ENCODE data around the gene DIAPH2.

DIAPH2 gene

DNA sequence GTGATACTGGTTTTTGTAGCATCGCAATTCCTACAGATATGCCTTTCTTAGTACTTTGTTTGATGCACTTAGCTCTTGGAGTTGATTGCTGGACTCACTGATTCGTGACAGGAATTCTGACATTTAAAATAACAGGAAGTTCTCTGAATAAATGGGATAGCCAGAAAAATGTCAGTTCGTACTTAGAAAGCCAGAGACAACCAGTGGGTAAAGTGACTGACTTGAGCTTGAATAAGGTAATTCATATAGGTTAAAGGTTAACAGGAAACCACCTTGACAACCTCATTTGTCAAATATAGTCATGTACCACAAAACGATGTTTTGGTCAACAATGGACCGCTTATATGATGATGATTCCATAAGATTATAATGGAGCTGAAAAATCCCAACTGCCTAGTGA lies 380.4 kb downstream of the DIAPH2 start:
- DNase-seq, result no peak

DNA sequence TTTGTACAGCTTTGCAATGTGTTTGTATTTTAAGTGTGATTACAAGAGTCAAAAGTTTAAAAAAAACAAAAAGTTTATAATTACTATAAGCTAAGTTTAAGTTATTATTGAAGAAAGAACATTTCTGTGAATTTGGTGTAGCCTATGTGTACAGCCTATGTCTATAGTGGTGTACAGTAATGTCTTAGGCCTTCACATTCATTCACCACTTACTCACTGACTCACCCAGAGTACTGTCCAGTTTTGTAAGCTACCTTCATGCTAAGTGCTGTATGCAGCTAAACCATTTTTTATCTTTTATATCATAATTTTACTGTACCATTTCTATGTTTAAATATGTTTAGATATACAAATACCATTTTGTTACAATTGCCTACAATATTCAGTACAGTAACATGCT lies 381.3 kb downstream of the DIAPH2 start:
- DNase-seq, result no peak

DNA sequence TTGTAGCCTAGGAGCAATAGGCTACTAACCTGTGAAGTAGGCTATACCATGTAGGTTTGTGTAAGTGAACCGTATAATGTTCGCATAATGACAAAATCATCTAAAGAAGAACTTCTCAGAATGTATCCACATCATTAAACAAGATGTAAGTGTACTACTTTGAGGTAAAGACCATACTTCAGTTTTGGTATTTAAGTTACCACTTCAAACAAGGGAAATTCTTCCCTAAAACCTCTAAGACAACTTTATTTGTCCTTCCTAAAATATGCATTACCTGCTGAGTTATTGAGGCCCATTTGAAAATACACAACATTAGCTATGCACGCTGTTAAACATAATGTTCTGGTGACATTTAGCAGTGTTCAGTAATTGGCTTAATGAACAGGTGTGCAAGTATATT lies 381.7 kb downstream of the DIAPH2 start:
- no peak for DNase-seq

DNA sequence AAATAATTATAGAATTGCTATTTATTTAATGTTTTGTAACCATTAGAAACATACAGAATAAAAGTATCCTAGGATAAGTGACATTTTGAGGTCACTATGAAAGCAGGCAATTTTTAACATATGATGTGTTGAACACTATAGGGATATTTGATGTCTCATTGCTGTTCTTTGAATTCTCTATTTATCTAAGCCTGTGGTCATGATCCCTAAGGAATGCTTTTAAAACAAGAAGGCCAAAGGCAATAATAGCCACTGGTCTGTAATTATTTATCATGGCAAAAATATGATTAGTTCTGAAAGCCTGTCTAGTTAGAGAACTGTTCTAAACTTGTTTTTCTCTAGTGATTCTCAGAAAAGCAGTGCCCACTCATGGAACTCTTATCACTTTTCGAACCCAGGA lies 385.7 kb downstream of the DIAPH2 start:
- no peak for DNase-seq

DNA sequence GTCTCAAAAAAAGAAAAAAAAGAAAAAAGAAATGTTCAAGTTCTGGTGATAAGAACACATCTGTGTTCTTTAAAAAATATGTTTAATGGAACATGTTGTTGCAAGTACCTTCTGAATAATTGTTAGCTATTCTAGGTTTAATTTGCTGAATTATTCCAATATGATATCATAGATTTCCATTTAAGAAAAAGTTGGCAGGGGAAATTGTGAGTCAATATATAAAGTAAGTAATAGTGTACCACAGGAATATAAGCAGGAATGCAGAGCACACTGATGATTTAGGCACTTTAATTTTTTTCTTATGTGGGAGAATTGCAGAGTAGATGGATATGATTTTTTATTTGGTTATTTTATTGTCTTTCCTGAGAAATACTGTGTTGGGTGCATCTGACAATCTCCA lies 389.8 kb downstream of the DIAPH2 start:
- no peak for DNase-seq

DNA sequence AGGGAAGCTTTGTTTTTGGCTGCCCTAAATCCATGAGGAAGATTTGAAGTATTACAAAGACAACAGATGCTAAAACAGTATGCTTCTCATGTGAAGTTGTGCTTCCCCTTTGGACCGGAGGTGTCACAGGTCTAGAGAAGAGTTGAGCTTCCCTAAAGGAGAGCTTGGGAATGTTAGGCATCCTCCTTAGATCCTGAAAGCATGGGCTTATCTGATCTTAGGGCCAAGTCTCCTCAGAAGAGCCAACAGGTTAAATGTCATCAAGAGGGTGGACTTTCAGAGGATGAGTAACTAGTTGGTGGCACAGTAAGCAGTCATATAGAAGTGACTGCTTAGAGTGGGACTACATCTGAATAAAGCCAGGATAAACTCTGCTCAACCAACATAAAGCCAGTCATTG lies 404.5 kb downstream of the DIAPH2 start:
- no peak for DNase-seq

DNA sequence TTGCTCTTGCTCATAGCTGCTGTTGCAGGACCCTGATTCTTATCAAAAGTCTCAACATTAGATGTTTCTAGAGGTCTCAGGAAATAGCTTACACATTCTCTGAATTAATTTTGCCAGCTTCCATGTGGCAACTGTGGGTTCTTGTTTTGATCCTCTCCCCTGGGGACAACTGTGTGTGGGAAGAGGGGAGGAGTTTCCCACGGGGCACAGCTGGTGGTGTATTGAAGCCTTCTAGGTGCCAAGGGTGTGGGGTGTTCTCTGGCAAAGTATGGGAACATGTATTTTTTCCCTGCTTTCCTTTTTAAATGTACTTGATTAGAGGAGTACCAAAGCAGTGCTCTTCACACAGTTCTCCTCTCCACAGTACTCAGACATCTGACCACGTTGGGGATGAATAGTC lies 411.7 kb downstream of the DIAPH2 start:
- no peak for DNase-seq

DNA sequence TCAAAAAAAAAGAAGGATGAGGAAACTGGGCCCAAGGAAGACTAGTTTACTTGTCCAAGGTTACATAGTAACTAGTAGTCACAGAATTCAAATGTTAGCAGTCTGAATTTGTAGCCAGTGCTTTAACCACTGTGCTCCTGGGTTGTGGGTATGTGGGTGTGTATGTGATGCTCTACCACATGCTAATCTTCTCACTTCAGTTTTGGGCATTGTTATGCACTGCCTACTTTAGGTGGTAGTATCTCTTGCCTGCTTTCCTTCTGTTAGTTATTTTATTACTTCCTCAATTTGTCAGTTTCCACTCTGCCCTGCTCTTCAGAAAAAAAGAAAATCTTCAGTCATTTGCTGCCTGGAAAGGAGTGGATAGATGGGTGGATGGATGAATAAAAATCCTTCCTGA lies 418.3 kb downstream of the DIAPH2 start:
- DNase-seq, result no peak

DNA sequence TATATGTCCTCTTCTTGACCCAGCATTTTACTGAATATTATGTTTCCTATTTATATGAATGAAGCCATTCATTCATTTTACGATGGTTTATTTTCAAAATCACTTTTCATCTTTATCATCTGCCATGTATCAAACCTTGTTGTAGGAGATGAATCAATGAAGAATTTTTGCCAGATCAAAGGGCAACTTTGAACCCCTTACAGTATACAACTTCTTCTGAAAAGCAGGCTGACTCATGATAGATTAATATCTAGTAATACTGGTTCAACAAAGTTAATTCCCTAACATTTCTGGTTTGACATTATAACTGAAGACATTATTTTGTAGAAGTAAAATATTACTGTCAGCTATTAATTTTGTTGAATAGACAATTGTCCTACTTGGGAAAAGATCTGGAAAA lies 425.1 kb downstream of the DIAPH2 start:
- DNase-seq, result no peak

DNA sequence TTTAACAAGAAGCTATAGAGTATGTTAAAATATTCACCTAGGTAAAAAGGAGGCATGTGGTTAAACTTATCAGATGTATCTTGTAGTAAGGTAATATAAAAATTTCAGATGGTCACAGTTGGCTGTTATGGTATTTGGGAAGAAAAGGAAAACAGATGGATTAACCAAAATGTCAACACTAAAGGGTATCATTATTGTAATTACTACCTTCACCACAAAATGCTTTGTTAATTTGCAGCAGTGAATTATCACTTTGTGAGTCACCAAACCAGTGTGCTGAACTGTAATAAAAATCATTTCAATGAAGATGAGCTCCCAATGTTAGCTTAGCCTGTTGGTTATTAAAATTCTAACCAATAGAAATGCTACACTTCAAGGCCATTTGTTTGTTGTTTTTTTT lies 432.9 kb downstream of the DIAPH2 start:
- DNase-seq, result no peak

DNA sequence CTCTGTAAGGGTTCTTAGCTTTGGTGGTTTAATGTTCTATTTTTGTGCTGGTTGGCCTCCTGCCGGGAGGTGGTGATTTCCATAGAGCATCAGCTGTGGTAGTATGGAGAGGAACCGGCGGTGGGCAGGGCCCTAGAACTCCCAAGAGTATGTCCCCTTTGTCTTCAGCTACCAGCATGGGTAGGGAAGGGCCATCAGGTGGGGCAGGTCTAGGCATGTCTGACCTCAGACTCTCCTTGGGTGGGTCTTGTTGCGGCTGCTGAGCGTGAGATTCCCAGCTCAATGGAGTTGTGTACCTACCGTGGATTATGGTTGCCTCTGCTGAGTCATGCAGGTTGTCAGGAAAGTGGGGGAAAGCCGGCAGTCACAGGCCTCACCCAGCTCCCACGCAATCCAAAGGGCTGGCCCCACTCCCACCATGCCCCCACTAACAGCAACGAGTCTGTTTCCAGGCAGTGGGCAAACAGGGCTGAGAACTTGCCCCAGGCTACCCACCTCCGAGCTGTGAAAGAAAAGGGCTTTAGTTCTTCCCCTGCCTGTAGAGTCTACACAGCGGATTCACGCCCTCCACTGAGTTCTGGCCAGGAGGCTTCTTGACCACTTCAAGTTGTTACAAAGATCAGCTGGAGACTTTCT lies 434.9 kb downstream of the DIAPH2 start:
- DNase-seq, result no peak

DNA sequence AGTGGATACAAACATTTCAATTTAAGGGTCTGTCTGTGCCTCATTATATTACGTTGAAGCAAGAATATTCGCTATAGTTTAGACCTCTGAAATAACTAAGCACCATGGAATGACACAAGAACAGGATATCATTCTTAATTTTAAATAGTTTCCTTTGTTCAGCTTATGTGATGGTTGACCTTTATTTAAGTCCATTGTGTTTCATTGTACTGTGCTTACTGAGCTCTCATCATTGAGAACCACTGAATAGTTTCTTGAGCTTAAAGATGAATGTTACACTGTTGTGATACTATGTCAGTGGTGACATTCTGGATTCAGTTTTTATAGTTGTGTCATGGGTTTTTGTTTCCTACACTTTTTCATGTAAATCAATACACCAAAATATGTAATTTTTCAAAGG lies 438.4 kb downstream of the DIAPH2 start:
- no peak for DNase-seq

DNA sequence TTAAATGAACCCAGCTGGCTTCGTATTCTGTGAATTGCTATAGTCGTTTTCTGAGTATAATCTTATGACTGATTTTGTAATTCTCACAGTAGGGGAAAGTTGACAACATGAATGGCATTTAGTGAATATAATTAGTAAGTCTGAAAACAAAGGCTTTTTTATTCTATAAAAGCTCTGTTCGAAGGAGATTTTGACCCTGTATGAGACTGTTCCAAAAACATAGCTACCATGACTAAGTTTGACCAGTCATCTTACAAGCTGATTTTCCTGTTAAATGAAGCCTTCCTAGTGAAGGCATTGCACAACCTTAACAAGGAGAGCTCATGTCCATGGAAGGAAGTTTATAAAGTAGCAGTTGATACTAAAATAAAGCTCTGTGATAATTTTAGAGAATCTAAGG lies 441.4 kb downstream of the DIAPH2 start:
- no peak for DNase-seq

DNA sequence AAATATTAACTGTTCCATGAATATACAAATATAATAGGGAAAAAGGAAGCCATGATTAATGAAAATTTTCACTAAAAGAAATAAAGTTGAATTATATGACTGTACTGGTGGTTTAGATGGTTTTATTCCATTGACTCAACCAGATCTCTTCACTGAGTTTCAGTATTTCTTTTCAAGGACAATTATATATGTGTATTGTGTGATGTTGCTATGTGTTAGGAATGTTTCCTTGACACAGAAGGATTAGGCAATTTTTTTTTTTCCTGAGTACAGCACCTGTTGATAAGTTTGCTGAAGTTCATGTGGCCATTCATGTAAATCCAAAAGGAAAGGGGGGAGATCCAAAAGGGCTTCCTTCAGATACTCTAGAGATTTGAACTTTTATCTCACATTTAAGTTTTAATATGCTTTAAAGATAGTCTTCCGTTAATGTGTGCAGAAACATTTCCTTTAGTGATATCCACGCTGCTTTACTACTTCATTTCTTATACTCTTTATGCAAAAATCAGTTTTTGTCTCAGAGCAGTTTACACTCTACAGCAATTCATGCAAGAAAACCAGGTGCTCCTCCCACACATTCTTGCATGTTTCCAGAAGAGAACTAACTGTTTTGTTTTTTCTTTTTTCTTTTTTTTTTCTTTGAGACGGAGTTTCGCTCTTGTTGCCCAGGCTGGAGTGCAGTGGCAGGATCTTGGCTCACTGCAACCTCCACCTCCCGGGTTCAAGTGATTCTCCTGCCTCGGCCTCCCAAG lies 448.2 kb downstream of the DIAPH2 start:
- DNase-seq, result no peak

DNA sequence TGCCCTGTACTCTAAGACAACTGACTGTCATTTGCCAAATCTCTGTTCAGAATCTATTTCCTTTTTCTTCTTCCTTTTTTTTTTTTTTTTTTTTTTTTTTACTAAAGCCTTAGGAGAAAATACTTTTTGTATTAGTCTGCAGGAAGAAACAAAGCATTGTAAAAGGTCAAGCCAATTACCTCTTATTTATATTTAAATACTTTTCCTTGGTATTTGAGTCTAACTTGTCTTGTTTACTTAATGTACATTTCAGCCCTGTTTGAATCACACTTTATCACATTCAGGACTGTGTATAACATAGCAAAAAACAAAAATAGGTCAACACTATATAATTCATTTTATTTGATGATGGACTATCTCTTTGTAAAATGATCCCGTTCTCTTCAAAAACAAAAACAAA lies 461.3 kb downstream of the DIAPH2 start:
- DNase-seq, result no peak

DNA sequence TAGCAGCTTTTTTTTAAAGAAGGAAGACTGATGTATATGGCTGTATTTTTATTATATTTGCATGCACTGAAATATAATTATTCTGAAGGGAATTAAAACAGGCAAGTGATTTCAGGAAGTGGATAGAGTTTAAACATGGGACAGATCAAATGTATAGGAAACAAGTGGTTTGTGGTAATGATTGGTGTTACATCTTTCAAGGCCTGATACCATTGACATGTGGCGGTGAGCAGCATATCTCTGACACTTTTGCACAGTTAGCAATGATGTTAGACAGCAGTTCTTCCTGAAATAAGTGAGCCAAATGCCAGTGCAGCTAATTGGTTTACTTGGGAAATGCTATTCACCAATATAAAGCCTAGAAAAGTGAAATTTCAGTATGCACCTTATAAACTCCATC lies 471.2 kb downstream of the DIAPH2 start:
- no peak for DNase-seq

DNA sequence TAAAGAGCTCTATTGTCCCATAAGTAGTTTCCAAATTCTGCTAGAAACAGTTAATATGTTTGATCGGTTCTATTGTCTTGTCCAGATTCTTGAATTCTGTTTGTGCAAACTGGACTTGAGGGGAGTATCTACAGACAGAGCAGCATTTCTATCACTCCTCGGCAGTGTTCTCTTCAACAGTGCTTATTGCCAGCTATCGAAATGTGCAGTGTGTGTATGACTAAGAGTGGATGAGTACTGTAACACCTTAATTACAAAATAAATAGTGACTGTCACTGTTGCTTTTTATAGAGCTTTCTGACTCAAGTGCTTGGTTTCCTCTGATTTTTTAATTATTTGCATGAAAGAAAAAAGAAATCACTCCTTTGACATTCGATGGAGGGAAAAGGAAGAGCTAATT lies 473.6 kb downstream of the DIAPH2 start:
- no peak for DNase-seq

DNA sequence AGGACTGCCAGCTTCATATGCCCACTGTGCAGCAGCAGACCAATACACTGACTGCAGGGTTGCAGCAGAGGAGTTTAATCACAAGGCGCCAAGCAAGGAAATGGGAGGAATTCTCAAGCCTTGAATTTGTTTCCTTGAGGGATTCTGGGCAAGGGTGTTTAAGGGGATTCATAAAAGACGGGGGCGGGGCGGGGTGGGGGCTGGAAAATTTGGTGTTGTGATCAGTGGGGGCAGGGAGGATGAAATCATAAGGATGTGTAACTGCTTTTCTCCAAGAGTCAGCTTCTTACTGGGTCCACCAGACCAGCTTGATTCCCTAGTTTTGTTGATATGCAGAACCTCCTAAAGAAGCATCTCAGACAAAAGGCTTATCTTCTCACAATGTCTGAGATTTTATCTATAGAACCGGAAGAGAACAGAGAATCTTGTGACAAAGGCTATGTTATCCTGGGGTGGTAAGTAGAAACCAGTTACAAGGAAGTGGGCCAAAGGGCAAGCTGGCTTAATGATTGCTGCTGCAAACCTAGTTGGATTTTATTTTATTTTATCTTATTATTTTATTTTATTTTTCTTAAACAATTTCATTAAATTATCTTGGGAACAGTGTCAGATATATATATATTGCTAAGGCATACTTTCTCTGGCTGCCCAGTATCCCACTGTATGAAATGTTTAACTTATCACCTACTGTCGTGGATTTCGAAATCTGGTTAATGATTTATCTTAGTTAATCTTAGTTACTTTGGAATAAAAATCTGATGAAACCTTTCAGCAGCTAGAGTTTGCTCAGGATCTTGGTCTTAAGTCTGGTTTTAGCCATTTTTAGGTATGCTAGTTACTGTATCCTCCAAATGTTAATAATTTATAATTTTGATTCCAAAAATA lies 475.5 kb downstream of the DIAPH2 start:
- DNase-seq, result no peak

DNA sequence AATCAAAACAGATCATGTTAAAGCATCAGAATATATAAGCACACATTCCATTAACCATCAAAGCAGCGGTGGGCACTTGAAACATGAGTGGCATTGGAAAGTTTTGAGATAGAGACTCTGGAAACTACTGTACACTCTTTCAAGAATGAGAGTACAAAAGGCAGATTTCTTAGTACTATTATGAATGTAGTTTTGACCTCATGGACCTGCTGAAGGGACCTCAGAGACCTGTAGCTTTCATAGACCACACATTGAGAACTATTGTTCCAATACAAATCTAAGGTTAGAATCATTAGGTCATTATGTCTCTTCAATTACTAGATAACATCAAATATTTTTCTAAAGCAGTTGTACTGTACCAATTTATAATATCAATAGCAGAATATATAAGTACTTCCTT lies 482.7 kb downstream of the DIAPH2 start:
- DNase-seq, result no peak

DNA sequence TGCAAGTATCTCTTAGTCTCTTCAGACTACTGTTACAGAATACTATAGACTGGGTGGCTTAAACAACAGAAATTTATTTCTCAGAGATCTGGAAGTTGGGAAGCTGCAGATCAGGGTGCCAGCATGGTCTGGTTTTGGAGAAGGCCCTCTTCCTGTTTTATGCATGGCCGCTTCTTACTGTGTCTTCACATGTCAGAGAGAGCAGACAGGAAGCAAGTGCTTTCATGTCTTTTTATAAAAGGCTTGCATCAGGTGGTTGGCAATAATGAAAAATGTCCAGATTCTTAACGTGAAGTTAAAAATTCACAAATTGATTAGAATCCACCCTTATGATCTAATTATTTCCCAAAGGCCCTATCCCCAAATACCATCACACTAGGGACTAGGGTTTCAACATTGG lies 484.0 kb downstream of the DIAPH2 start:
- DNase-seq, result no peak

DNA sequence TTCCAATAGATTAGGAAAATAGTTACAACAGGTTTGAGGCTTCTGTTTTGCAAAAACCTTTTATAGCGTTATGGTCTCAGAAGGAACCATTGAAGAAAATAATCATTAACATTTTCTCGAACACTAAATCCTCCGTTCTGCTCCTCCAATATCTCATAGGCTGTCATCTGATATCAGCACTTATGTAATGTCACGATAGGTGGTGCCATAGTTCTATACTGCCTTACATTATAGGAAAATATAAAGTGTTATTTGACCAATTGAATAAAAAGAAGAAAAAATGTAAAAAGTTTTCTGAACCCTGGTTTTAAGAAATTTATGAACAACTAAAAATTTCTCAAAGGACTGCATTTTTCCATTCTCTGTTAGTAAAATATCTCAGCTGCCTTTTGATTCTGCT lies 490.5 kb downstream of the DIAPH2 start:
- no peak for DNase-seq

DNA sequence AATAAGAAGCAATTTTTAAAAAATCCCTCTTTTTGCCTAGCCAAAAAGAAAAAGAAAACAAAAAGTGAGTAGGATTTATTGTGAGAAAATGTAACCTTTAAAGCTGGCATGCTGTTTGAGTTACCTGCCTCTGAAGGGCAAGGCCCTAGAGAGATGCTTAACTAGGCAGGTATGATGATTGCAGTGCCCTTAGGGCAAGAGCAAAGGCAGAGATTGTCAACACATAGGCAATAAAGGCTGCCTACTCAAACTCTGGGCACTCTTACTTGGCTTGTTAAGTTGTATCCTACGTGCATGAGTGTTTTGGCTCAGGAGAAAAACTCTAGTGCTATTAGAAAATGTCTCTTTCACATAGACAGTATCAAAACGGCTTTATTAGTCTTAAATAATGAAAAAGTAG lies 505.0 kb downstream of the DIAPH2 start:
- DNase-seq, result no peak

DNA sequence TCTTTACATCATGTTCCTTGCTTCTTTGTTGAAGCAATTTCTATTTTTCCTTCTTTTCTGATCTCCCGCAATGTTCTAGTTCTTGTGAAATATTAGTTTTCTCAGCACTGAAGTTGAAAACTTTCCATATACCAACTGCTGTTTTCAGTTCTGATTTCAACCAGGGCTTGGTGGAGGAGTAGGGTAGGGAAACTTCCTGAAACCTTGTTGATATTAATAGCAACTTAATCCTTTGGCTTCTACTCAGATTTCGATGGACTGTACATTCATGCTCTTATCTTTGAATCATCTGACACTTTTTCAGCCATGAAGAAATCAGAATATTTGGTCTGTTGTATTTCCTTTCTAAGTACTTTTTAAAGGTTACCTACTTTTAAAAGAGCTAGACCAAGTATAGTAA lies 514.9 kb downstream of the DIAPH2 start:
- DNase-seq, result no peak

DNA sequence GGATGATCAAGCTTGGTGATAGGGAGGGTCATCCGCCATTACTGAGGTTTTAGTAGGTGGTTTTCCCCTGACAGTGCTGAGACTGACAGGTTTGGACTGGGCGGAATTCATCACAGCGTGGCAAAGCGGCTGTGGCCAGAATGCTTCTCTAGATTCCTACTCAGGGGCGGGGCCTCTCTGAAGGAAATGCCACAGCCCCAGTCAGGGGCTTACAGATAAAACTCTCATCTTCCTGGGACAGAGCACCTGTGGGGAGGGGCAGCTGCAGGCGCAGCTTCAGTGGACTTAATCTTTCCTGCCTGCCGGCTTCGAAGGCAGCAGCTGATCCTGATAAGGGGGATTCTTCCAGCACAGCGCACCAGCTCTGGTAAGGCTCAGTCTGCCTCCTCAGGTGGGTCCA lies 515.8 kb downstream of the DIAPH2 start:
- DNase-seq, result no peak
